LNCAP (cell line): ENCODE measurements around the gene RPL22.

Source experiments
- TF ChIP-seq, protein P1 (sequence below): fragments of 450-650 bp; IDR thresholded peaks from 2 replicates; pipeline ENCODE4 v1.5.1; 2017; ENCODE audit warnings: mild to moderate bottlenecking

The RPL22 gene

DNA sequence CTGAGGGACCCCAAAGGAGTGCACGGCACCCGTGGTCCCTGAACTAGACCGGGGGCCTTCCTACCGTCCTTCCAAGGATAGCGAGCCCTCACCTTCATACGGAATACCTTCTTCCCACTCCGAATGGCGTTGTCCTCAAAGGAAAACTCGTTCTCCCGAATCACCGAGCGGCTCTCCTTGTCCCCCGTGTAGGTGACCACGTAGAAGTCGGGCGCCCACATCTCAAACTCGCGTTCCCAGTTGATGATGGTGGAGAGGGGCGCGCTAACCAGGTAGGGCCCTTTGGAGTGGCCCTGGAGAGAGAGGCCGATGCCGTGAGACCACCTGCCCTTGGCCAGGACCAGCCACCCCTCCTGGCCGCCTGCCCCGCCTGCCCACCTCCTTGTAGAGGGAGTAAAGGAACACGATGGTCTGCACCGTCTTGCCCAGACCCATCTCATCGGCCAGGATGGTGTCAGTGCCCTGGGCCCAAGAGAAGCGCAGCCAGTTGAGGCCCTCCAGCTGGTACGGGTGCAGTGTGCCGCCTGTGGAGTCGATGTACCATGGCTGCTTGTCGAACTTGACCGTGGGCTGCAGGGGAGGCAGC is 57.3 kb downstream of the RPL22 start:
- TF ChIP-seq, protein P1, sequence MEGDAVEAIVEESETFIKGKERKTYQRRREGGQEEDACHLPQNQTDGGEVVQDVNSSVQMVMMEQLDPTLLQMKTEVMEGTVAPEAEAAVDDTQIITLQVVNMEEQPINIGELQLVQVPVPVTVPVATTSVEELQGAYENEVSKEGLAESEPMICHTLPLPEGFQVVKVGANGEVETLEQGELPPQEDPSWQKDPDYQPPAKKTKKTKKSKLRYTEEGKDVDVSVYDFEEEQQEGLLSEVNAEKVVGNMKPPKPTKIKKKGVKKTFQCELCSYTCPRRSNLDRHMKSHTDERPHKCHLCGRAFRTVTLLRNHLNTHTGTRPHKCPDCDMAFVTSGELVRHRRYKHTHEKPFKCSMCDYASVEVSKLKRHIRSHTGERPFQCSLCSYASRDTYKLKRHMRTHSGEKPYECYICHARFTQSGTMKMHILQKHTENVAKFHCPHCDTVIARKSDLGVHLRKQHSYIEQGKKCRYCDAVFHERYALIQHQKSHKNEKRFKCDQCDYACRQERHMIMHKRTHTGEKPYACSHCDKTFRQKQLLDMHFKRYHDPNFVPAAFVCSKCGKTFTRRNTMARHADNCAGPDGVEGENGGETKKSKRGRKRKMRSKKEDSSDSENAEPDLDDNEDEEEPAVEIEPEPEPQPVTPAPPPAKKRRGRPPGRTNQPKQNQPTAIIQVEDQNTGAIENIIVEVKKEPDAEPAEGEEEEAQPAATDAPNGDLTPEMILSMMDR: no peak

GRCh38 chr1:6141592-6141991 is 57.8 kb downstream of the RPL22 start:
- TF ChIP-seq, protein P1: no peak

DNA sequence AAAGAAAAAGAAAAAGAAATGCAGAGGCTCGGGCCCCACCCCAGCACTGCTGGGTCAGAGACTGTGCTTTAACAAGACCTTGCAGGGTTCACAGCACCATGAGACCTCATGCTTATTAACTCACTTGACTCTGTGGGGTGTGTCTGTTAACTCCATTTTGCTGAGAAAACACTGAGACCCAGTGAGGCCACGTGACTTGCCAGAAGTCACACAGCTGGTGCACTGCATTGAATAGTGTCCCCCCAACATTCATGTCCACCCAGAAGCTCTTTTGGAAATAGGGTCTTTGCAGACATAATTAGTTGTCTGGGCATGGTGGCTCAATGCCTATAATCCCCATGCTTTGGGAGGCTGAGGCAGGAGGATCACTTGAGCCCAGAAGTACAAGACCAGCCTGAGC is 59.0 kb downstream of the RPL22 start:
- TF ChIP-seq, protein P1: no peak

DNA sequence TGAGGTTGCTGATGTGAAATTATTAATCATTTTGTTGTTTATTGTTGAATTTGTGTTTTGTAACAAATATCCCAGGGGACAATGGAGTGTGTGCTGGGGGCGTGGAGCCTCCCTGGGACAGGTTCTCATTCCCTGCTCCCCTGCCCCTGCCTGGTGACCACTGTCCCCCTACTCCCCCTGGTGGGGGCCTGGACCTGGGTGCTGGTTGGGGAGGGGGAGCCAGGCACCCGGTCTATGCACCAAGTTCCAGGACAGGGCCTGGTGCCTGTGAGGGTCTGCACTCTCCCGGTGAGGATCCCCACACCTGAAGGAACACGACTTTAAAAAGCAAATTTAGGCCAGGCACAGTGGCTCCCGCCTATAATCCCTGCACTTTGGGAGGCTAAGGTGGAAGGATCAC is 61.6 kb downstream of the RPL22 start:
- TF ChIP-seq, protein P1: no peak

GRCh38 chr1:6136516-6137220 is 62.7 kb downstream of the RPL22 start:
- TF ChIP-seq, protein P1: no peak
